GM18519 (cell line): ENCODE measurements around the gene PRKCA.
"Not testable (repeated sequence)": the region's sequence is repeated elsewhere in the genome, so short reads cannot be mapped to it uniquely, and the experiment has no call there.

ENCODE experiments used
- ATAC-seq: cut with Tn5 transposase; IDR thresholded peaks from one replicate; pipeline ENCODE4 v1.9.1; 2021; ENCODE audit warnings: mild to moderate bottlenecking, moderate library complexity; ENCODE audit not compliant: unreplicated experiment, low FRiP score

PRKCA gene

GRCh38 chr17:66349521-66350254 lies 47.3 kb downstream of the PRKCA start:
- ATAC-seq, result no peak

DNA sequence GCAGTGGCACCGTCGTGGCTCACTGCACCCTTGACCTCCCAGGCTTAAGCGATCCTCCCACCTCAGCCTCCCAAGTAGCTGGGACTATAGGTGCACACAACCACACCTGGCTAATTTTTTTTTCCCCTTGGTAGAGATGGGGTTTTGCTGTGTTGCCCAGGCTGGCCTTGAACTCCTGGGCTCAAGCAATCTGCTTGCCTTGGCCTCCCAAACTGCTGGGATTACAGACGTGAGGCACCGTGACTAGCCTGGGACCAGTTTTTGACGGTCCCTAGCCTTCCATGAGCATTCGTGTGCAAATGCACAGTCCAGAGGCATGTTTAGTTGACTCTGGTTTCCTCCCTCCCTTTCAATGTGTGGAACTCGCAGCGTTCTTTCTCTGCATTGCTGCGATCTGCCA lies 48.2 kb downstream of the PRKCA start:
- not testable (repeated sequence) for ATAC-seq

DNA sequence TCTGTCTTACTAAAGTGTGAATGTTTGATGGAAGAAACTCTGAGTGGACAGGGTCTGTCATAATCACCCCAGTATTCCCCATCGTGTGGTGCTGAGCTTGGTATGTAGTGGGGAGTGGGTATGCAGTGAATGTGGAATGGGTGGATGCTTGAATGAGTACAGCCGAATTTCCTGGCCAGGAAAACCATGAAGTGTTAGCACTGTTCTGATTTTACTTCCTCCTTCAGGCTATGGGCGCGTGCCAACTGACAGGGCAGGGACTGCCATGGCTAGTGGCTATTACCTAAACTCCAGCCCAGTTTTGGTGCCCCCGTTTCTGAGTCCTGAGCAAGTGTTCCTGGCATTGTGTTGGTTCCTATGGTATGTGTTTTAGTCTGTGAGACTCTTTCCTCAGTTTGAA lies 48.6 kb downstream of the PRKCA start:
- no peak for ATAC-seq

DNA sequence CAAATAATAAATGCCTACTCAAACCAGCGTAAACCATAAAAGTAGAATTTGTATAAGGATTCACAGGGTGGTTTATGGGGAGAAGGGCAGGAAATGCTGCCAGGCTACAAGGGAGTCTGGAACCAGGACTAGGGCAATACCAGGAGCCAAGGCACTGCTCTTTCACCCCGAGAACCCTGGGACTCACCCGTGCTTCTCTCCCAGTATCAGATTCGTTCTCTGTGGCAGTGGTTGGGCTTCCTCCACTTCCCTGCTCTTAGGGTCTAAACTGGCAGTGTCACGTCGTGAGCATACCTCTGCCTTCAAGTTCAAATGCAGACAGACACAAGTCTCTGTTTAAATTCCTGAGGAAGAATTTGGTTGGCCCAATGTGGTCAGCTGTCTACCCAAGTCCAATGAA lies 49.3 kb downstream of the PRKCA start:
- no peak for ATAC-seq

- ATAC-seq, result no peak
Observed at GRCh38 chr17:66353937-66354401, 51.6 kb downstream of the PRKCA start.

DNA sequence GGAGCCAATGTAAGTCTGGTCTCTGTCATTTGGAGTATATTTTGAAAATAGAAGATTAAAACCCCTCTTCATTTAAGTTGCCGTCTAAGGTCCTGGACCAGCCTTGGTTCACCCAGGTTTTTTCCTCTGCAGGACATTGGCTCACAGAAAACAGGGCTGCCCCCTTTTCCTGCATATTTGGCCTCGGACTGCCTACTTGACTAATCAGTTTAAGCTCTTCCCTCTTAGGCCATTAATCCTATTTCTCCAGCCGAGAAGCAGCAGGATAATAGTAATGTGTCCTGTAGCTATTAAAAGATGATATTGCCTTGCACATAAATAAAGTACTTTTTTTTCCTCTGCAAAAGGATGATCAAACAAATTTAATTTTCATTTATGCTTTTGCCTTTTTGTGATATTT lies 52.1 kb downstream of the PRKCA start:
- ATAC-seq, result no peak

DNA sequence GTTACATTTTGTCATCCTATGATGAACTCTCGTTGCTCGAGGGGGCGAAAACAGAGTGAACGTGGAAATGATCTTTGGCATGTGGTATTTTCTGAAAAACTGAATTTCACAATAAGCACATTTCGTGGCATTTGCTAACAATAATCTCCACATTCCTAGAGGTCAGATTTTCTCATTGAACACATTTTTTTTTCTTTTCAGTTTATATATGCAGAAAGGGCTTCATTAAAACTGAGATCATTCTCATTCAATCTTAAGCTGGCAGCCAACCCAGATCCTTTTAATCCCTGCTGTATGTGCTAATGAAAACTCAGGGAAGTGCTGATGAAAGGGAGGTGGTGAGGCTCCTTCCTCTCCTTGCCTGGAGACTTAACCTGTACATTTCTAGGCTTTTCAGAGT lies 52.6 kb downstream of the PRKCA start:
- no peak for ATAC-seq

DNA sequence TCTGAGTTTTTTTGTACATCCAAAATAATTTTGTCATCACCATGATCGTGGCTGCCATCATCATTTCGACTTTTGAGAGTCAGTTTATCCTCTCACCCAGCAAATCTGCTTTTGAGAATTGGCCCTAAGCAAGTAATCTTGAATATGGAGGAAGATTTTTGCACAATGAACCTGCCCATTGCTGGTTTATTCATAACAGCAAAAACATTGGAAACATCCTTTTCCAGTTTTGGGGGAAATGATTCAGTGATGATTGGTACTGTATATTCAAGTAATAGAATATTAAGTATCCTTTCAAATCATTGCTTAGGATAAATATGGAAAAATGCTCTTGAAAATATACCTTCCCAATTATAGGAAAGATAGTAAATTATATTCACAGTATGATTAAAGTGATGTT lies 53.1 kb downstream of the PRKCA start:
- no peak for ATAC-seq

DNA sequence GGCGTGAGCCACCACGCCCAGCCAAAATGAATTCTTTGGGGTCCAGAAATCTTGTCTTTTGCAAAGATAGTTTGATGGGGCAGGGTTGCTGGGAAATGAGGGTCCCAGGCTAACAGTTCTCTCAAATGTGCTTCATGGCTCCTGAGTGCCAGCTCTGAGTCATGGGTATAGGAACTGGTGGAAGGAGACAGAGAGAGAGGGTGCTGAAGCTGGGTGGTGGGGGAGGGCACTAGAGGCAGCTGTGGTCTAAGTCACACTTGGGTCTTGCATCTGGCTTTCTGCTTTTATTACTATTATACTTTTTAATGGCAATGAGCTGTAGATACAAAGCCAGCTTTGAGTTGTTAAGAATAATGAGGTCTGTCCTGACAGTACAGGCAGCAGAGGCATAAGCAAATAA lies 54.6 kb downstream of the PRKCA start:
- no peak for ATAC-seq

GRCh38 chr17:66359351-66359750 lies 56.9 kb downstream of the PRKCA start:
- no peak for ATAC-seq

GRCh38 chr17:66360961-66361565 lies 58.6 kb downstream of the PRKCA start:
- ATAC-seq, result not testable (repeated sequence)

GRCh38 chr17:66364508-66364907 lies 62.1 kb downstream of the PRKCA start:
- ATAC-seq, result no peak

DNA sequence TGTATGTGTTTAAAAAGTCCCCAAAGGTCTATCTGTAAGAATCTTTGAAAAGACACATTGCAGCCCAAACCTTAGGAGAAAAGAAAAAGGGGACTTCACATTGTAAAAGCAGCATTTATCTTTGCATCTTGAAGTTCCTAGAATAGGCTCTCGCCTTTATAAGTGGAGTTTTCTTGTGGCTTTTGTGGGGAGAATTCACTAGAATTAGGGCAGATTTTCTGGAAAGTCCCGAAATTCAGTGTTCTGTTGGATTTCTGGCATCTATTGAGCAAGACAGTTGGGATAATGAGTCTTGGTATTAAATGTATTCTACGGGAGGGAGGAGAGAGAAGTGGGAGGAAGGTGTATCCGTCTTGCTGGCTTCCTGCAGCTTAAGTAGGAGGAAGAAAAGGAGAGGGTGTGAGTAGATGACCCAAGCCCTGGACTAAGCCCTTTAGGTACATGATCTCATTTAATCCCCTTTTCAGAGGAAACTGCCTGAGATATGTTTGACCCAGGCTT lies 62.6 kb downstream of the PRKCA start:
- ATAC-seq, result no peak

DNA sequence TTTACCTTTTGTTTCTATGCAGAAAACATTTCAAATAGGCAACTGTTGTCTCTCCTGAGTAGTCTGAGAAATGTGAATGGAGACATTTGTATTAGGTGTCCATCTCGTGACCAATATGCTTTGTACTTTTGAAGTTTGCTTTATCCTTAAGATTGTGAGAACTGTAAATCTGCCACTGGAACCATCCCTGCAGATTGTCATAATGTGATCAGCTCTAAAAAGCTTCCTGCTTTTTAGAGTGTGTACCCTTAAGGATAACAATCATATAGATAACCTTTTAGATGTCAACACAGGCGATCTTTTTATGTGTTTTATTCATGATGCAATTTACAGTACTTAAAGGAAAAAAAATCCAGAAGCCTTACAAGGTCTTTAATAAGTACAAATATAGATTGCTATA lies 63.5 kb downstream of the PRKCA start:
- ATAC-seq, result no peak

- ATAC-seq, result no peak
Observed at GRCh38 chr17:66367107-66367506, 64.7 kb downstream of the PRKCA start.

- ATAC-seq, result no peak
Observed at GRCh38 chr17:66369830-66370229, 67.4 kb downstream of the PRKCA start.

- no peak for ATAC-seq
Observed at GRCh38 chr17:66371561-66371960, 69.1 kb downstream of the PRKCA start.

- no peak for ATAC-seq
Observed at GRCh38 chr17:66372182-66372581, 69.8 kb downstream of the PRKCA start.

DNA sequence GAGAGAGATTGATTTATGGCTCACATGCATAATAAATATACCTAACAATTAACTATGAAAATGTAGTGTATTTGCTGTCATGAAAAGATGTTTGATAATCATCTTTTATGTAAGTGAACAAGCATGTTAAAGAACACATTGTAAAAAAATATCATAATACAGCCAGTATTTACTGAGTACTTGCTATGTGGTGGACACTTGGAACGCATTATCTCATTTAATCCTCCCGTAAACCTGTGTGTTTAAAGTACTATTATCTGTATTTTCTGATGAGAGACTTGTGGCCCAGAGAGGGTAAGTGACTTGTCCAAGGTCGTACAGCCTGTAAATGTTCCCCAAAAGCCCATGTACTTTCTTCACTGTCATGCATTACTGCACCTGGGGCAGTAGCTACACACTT lies 70.7 kb downstream of the PRKCA start:
- ATAC-seq, result no peak

DNA sequence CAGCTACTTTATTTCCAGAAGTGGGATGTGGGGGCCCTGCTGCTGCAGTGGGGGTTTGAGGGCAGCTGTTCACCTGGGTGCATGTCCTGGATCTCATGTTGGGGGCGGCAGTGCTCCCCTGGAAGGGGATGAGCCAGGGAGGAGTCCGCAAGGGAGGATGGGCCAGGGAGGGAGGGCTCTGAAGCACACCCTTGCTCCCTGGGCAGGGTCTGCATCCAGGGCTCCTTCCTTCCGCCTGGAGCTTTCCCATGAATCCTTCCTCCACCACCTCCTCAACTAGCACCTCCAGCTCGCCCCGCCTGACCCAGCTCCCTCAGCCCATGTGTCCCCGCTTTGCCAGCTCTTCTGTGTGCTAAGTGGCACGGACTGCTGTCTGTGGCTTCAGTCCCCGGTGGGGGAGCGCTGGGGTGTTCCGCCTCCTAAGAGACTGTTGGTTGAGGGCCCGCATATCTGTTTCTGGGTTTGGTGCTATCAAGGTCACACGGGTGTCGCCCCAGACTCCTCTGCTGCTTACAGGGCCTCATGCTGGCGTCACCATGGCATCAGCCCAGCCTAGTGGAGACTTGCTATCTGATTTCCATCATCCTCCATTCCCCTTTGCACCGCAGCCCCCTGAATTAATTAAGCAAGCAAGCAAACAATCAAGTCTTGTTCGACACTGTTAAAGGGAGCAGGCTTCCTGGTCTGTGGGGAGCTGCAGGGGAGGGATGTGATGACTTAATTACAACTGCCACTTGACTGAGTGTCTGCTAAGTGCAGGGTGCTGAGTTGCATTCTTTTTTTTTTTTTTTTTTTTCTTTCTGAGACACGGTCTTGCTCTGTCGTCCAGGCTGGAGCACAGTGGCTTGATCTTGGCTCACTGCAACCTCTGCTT lies 71.8 kb downstream of the PRKCA start:
- ATAC-seq, result no peak

DNA sequence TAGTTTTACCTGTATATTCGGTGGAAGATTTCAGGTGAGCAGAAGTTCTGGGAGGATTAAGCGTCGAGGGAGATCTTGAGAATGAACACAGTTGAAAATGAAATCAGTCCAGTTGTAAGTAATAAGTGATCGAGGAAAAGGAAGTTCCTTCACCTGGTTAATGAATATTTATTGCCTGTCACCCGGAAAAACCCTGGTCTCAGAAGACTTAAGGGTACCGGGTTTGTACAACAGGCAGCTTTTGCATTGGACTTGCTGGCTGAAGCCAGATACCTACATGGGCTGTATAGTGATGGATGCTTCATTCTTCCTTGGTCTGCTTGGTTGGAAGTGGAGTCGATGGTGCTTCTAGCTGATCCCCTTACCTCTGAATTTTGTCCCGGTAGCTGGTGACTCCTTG lies 72.7 kb downstream of the PRKCA start:
- ATAC-seq, result no peak
